HCT116 (cell line): ENCODE measurements around the gene INO80. TPM values are rescaled to one million over a fixed set of nuclear protein-coding genes. Genes with fewer than 3 reads are reported as not detected.

Experiments
- ATAC-seq: fragments of 200-7000 bp; cut with Tn5 transposase; 2 replicates; pipeline ENCODE4 v1.9.1; 2020; ENCODE audit warnings: mild to moderate bottlenecking, moderate library complexity
- BruUV-seq: library from RNA; stranded (reverse); fragments of 400-500 nt; replicated peaks from 2 replicates; lab custom pipeline; 2021; lab: Mats Ljungman, UMichigan
- CTCF ChIA-PET: fragments of 300-600 bp; sonication (Branson Sonifier 250); formaldehyde crosslinking; loops from one replicate; lab custom pipeline; 2021; ENCODE audit warnings: antibody characterized with exemption; lab: Charles Lee
- POLR2A ChIA-PET: fragments of 300-600, 350-600 bp; sonication (Branson Sonifier 250); formaldehyde crosslinking; loops from one replicate; lab custom pipeline; 2021; ENCODE audit warnings: antibody characterized with exemption; lab: Charles Lee
- RAD21 ChIA-PET, 2 experiments: fragments of 300-600 bp; sonication (Branson Sonifier 250); formaldehyde crosslinking; loops; one replicate each; lab custom pipeline; 2023; ENCODE audit warnings: low total read pairs in 2 of 2; ENCODE audit not compliant: uncharacterized antibody in 2 of 2, unreplicated experiment in 2 of 2, low non-redundant PET in 1 of 2; lab: Charles Lee
- DNase-seq: peaks from one replicate; pipeline ENCODE4 v3.0.0-alpha.2; 2010; ENCODE audit warnings: low read depth, low spot score
- H2AFZ ChIP-seq: fragments of 200-600 bp; shearing (Covaris generic), sonication (generic); 2 replicates; pipeline ENCODE4 v1.6.1; 2017; ENCODE audit warnings: low read depth, mixed run types, mixed read lengths, antibody characterized with exemption, low read length; ENCODE audit not compliant: poor library complexity, severe bottlenecking
- H3K27ac ChIP-seq: 2 replicates; pipeline ENCODE4 v1.5.1; 2012; ENCODE audit warnings: low read depth, low read length
- H3K27me3 ChIP-seq: fragments of 200-600 bp; sonication (generic); 2 replicates; pipeline ENCODE4 v1.6.1; 2016; ENCODE audit warnings: mixed run types, low read length, mixed read lengths; ENCODE audit not compliant: insufficient read depth
- H3K36me3 ChIP-seq, 2 experiments: fragments of 200-500 bp in 1 of 2; fragments of 200-600 bp in 1 of 2; sonication (Bioruptor generic) in 1 of 2; sonication (generic) in 1 of 2; 2 replicates each; pipeline versions ENCODE4 v1.5.1 to v1.6.1; 2014 to 2016; ENCODE audit warnings: low read length in 2 of 2, inconsistent platforms in 1 of 2, mixed read lengths in 1 of 2, mixed run types in 1 of 2; ENCODE audit not compliant: insufficient read depth in 2 of 2, control insufficient read depth in 1 of 2
- H3K4me1 ChIP-seq, 2 experiments: fragments of 200-600 bp in 1 of 2; sonication (generic) in 1 of 2; 2 replicates each; pipeline versions ENCODE4 v1.5.1 to v1.6.1; 2012 to 2017; ENCODE audit warnings: low read length in 2 of 2, inconsistent platforms in 1 of 2, mild to moderate bottlenecking in 1 of 2, mixed read lengths in 1 of 2, mixed run types in 1 of 2, moderate library complexity in 1 of 2; ENCODE audit not compliant: insufficient read depth in 2 of 2, control insufficient read depth in 1 of 2
- H3K4me2 ChIP-seq: fragments of 200-600 bp; sonication (generic); 2 replicates; pipeline ENCODE4 v1.6.1; 2017; ENCODE audit warnings: mixed run types, low read length, mixed read lengths
- H3K4me3 ChIP-seq, 2 experiments: fragments of 200-600 bp in 1 of 2; sonication (generic) in 1 of 2; replicated peaks in 1 of 2; 2 replicates each; pipeline ENCODE4 v1.5.1; 2011 to 2016; ENCODE audit warnings: low read length in 2 of 2, control low read depth in 1 of 2, low read depth in 1 of 2, mild to moderate bottlenecking in 1 of 2, mixed read lengths in 1 of 2, mixed run types in 1 of 2
- H3K79me2 ChIP-seq: fragments of 200-600 bp; sonication (generic); 2 replicates; pipeline ENCODE4 v1.6.1; 2017; ENCODE audit warnings: mild to moderate bottlenecking, mixed run types, low read length, moderate library complexity, mixed read lengths; ENCODE audit not compliant: insufficient read depth
- H3K9ac ChIP-seq: fragments of 200-600 bp; sonication (generic); 2 replicates; pipeline ENCODE4 v1.6.1; 2016; ENCODE audit warnings: low read length, mixed read lengths
- H3K9me2 ChIP-seq: fragments of 200-600 bp; sonication (generic), shearing (Covaris generic); 2 replicates; pipeline ENCODE4 v1.6.1; 2017; ENCODE audit warnings: mixed run types, mild to moderate bottlenecking, moderate library complexity; ENCODE audit not compliant: insufficient read depth
- H3K9me3 ChIP-seq, 2 experiments: fragments of 200-500 bp in 1 of 2; fragments of 200-600 bp in 1 of 2; sonication (Bioruptor generic) in 1 of 2; sonication (generic) in 1 of 2; 2 replicates each; pipeline ENCODE4 v1.6.1; 2014 to 2017; ENCODE audit warnings: low read length in 2 of 2, mixed read lengths in 2 of 2, inconsistent platforms in 1 of 2, low read depth in 1 of 2, mild to moderate bottlenecking in 1 of 2, mixed run types in 1 of 2, moderate library complexity in 1 of 2; ENCODE audit not compliant: control insufficient read depth in 1 of 2, insufficient read depth in 1 of 2
- H4K20me1 ChIP-seq: fragments of 200-600 bp; sonication (generic), shearing (Covaris generic); 2 replicates; pipeline ENCODE4 v1.6.1; 2017; ENCODE audit warnings: mixed run types, mild to moderate bottlenecking, moderate library complexity; ENCODE audit not compliant: insufficient read depth
- CBX3 ChIP-seq: IDR thresholded peaks from 2 replicates; pipeline ENCODE4 v1.6.1; 2012; ENCODE audit warnings: low read depth
- FOSL1 ChIP-seq: IDR thresholded peaks from 2 replicates; pipeline ENCODE4 v1.6.1; 2012; ENCODE audit warnings: low read depth
- JUND ChIP-seq: IDR thresholded peaks from 2 replicates; pipeline ENCODE4 v1.6.1; 2012
- POLR2A ChIP-seq: IDR thresholded peaks from 2 replicates; pipeline ENCODE4 v1.7.0; 2011; ENCODE audit warnings: borderline replicate concordance; ENCODE audit not compliant: insufficient read depth, insufficient read length; ENCODE audit errors: extremely low read depth
- POLR2AphosphoS5 ChIP-seq: IDR thresholded peaks from 2 replicates; pipeline ENCODE4 v1.6.1; 2011; ENCODE audit warnings: mild to moderate bottlenecking, low read depth, low read length, moderate library complexity
- RAD21 ChIP-seq: IDR thresholded peaks from 2 replicates; pipeline ENCODE4 v1.6.1; 2012; ENCODE audit warnings: low read depth, mild to moderate bottlenecking
- YY1 ChIP-seq: IDR thresholded peaks from 2 replicates; pipeline ENCODE4 v1.6.1; 2011; ENCODE audit warnings: low read length, low read depth, moderate library complexity, mild to moderate bottlenecking; ENCODE audit not compliant: insufficient replicate concordance; ENCODE audit errors: extremely low read depth
- ZFX ChIP-seq: fragments of 450-650 bp; IDR thresholded peaks from 2 replicates; pipeline ENCODE4 v1.6.1; 2017
- ZNF274 ChIP-seq: fragments of 200-500 bp; sonication (Bioruptor generic); IDR thresholded peaks from 2 replicates; pipeline ENCODE4 v1.6.1; 2014; ENCODE audit warnings: mild to moderate bottlenecking, low read depth, low read length, inconsistent platforms
- intact Hi-C: fragments of 100-400 bp; cut with micrococcal nuclease; formaldehyde crosslinking; loops from 2 replicates; pipeline ENCODE4 v1.10.0; 2022
- total RNA-seq: library from RNA; stranded (reverse); gene quantifications from one replicate; pipeline ENCODE4 v1.2.1, GENCODE V29; 2021; ENCODE audit not compliant: unreplicated experiment
- TF ChIP-seq, protein P1 (sequence below), 3 experiments: fragments of 200-600 bp in 1 of 3; sonication (generic) in 1 of 3; IDR thresholded peaks in 2 of 3; conservative IDR thresholded peaks in 1 of 3; 2 replicates each; pipeline ENCODE4 v1.5.1; 2012 to 2017; ENCODE audit warnings: low read depth in 2 of 3, low read length in 2 of 3, antibody characterized with exemption in 1 of 3, borderline replicate concordance in 1 of 3, control low read depth in 1 of 3, mild to moderate bottlenecking in 1 of 3, mixed read lengths in 1 of 3, mixed run types in 1 of 3, moderate library complexity in 1 of 3; ENCODE audit not compliant: insufficient read depth in 1 of 3
- TF ChIP-seq, protein P2 (sequence below): IDR thresholded peaks from 2 replicates; pipeline ENCODE4 v1.6.1; 2012
- TF ChIP-seq, protein P3 (sequence below): IDR thresholded peaks from 2 replicates; pipeline ENCODE4 v1.6.1; 2012

The INO80 gene
- total RNA-seq, 1 experiment from 2014 or later = 28.2 TPM

DNA sequence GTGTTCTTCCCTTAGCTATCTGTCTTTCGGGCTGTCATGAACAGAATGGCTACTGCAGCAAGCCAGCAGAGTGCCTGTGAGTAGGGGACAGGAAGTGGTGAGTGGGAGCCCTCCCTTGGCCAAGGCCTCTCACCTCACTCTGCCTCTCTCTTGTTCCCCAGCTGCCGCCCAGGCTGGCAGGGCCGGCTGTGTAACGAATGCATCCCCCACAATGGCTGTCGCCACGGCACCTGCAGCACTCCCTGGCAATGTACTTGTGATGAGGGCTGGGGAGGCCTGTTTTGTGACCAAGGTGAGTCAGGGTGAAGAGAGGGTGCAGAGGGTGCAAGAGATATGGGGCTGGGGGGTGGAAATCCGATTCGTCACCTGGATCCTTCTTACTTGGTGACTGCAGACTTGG, 183.9 kb downstream of the INO80 start:
- intact Hi-C loops = loop anchor here (5.0 to 10.0 kb wide), 2 partner anchors 90 to 253 kb away; no protein-coding TSS in a partner anchor
- H3K79me2 ChIP-seq = no peaks in the 10 kb centered on the region
- ChIA-PET CTCF (interaction anchor here (1.8 to 4.8 kb wide), 3 partner anchors 7 to 27 kb away, joined by 6 to 69 read pairs (median 16); no protein-coding TSS in a partner anchor), RAD21 (no interaction called here)
- H4K20me1 ChIP-seq = no peaks in the 10 kb centered on the region
- H3K9me2 ChIP-seq = no peaks in the 10 kb centered on the region
- peaks cover 19 to 41% of the 10 kb centered on the region in 2 experiments for H3K4me1 ChIP-seq
- ATAC-seq = no peak
- no peaks in the 10 kb centered on the region for H3K9me3 ChIP-seq
- peaks cover 15% of the 10 kb centered on the region; the same call in 1 of the 2 replicates for H3K27me3 ChIP-seq
- no peak for DNase-seq
- H3K4me3 ChIP-seq = no peak overlapping the region
- TF ChIP-seq POLR2AphosphoS5 = no peak
- TF ChIP-seq JUND = no peak
- TF ChIP-seq, protein P1, sequence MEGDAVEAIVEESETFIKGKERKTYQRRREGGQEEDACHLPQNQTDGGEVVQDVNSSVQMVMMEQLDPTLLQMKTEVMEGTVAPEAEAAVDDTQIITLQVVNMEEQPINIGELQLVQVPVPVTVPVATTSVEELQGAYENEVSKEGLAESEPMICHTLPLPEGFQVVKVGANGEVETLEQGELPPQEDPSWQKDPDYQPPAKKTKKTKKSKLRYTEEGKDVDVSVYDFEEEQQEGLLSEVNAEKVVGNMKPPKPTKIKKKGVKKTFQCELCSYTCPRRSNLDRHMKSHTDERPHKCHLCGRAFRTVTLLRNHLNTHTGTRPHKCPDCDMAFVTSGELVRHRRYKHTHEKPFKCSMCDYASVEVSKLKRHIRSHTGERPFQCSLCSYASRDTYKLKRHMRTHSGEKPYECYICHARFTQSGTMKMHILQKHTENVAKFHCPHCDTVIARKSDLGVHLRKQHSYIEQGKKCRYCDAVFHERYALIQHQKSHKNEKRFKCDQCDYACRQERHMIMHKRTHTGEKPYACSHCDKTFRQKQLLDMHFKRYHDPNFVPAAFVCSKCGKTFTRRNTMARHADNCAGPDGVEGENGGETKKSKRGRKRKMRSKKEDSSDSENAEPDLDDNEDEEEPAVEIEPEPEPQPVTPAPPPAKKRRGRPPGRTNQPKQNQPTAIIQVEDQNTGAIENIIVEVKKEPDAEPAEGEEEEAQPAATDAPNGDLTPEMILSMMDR (IDR thresholded peaks at IDR 0.05 in 2 of 3, conservative IDR thresholded peaks at IDR 0.05 in 1 of 3; ENCODE audit: borderline replicate concordance in 1 of 3, insufficient read depth in 1 of 3, low read depth in 2 of 3, low read length in 2 of 3) = no peak
- no peak for TF ChIP-seq ZNF274
- no peak for TF ChIP-seq YY1
- TF ChIP-seq CBX3 = no peak
- TF ChIP-seq RAD21 = no peak
- no peak for TF ChIP-seq POLR2A
- TF ChIP-seq, protein P2, sequence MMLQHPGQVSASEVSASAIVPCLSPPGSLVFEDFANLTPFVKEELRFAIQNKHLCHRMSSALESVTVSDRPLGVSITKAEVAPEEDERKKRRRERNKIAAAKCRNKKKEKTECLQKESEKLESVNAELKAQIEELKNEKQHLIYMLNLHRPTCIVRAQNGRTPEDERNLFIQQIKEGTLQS = no peak
- TF ChIP-seq, protein P3, sequence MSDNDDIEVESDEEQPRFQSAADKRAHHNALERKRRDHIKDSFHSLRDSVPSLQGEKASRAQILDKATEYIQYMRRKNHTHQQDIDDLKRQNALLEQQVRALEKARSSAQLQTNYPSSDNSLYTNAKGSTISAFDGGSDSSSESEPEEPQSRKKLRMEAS = no peak
- TF ChIP-seq ZFX = no peak
- no peak for TF ChIP-seq FOSL1
- TF ChIP-seq, all 23 proteins: peak for 0
- H3K27ac ChIP-seq = no peak overlapping the region
- no peaks in the 10 kb centered on the region for H3K36me3 ChIP-seq
- H3K4me2 ChIP-seq = no peak overlapping the region
- POLR2A ChIA-PET = interaction anchor here (1.0 kb wide), 1 partner anchor 37 kb away, joined by 3 read pairs; no protein-coding TSS in a partner anchor
- no TSS peak for BruUV-seq
- H3K9ac ChIP-seq = no peak overlapping the region
- H2AFZ ChIP-seq = no peak overlapping the region
